SK-N-MC (cell line): ENCODE data around the gene TFR2.
"Not testable (repeated sequence)": the region's sequence is repeated elsewhere in the genome, so short reads cannot be mapped to it uniquely, and the experiment has no call there.

ENCODE experiments used
- EZH2 ChIP-seq: fragments of 200-600 bp; sonication (generic); IDR thresholded peaks from one replicate; pipeline ENCODE4 v1.6.1; 2017; ENCODE audit warnings: antibody characterized with exemption
- POLR2AphosphoS5 ChIP-seq: IDR thresholded peaks from 2 replicates; pipeline ENCODE4 v1.6.1; 2012; ENCODE audit warnings: mild to moderate bottlenecking, low read depth, low read length, borderline replicate concordance

DNA sequence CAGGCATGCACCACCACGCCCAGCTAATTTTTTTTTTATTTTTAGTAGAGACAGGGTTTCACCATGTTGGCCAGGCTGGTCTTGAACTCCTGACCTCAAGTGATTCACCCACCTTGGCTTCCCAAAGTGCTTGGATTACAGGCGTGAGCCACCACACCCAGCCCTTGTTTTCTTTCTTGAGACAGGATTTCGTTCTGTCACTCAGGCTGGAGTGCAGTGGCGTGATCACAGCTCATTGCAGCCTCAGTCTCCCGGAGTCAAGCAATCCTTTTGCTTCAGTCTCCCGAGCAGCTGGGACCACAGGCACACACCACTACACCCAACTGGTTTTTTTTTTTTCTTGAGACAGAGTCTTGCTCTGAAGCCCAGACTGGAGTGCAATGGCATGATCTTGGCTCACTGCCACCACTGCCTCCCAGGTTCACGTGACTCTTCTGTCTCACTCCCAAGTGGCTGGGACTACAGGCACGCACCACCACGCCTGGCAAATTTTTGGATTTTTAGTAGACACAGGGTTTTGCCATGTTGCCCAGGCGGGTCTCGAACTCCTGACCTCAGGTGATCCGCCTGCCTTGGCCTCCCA lies 20.9 kb upstream of the TFR2 start:
- TF ChIP-seq POLR2AphosphoS5, EZH2: not testable (repeated sequence)
